Measurements from ENCODE around the gene ASB18. TPM values are rescaled to one million over a fixed set of nuclear protein-coding genes. Genes with fewer than 3 reads are reported as not detected.

ASB18 gene
- total RNA-seq, 1 donor from 2014 or later = not detected

- Mint-ChIP-seq H3K4me1 (ENCODE audit: unreplicated experiment) (peaks cover 36% of the 10 kb centered on the region), H3K9me3 (ENCODE audit: unreplicated experiment) (no peaks in the 10 kb centered on the region), H3K4me3 (ENCODE audit: unreplicated experiment) (no peak overlapping the region), H3K27ac (ENCODE audit: unreplicated experiment) (no peak overlapping the region), H3K36me3 (ENCODE audit: low read depth, unreplicated experiment) (peaks cover 6% of the 10 kb centered on the region), H3K27me3 (ENCODE audit: unreplicated experiment) (peaks cover 43% of the 10 kb centered on the region)
- peak; percentile 53 for DNase-seq (ENCODE audit: low spot score)
- TF ChIP-seq, protein P1, sequence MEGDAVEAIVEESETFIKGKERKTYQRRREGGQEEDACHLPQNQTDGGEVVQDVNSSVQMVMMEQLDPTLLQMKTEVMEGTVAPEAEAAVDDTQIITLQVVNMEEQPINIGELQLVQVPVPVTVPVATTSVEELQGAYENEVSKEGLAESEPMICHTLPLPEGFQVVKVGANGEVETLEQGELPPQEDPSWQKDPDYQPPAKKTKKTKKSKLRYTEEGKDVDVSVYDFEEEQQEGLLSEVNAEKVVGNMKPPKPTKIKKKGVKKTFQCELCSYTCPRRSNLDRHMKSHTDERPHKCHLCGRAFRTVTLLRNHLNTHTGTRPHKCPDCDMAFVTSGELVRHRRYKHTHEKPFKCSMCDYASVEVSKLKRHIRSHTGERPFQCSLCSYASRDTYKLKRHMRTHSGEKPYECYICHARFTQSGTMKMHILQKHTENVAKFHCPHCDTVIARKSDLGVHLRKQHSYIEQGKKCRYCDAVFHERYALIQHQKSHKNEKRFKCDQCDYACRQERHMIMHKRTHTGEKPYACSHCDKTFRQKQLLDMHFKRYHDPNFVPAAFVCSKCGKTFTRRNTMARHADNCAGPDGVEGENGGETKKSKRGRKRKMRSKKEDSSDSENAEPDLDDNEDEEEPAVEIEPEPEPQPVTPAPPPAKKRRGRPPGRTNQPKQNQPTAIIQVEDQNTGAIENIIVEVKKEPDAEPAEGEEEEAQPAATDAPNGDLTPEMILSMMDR (IDR thresholded peaks at IDR 0.05; ENCODE audit: unreplicated experiment) = no peak
Measured at GRCh38 chr2:236167297-236168109, 96.7 kb downstream of the ASB18 start.

GRCh38 chr2:236166796-236167296 is 97.4 kb downstream of the ASB18 start:
- Mint-ChIP-seq H3K27ac (ENCODE audit: unreplicated experiment) (no peak overlapping the region), H3K9me3 (ENCODE audit: unreplicated experiment) (no peaks in the 10 kb centered on the region), H3K4me1 (ENCODE audit: unreplicated experiment) (peaks cover 36% of the 10 kb centered on the region), H3K36me3 (ENCODE audit: low read depth, unreplicated experiment) (peaks cover 7% of the 10 kb centered on the region), H3K4me3 (ENCODE audit: unreplicated experiment) (peak overlapping the region; percentile 88), H3K27me3 (ENCODE audit: unreplicated experiment) (peaks cover 45% of the 10 kb centered on the region)
- DNase-seq (ENCODE audit: low spot score) = no peak
- TF ChIP-seq, protein P1 (IDR thresholded peaks at IDR 0.05; ENCODE audit: unreplicated experiment) = no peak

DNA sequence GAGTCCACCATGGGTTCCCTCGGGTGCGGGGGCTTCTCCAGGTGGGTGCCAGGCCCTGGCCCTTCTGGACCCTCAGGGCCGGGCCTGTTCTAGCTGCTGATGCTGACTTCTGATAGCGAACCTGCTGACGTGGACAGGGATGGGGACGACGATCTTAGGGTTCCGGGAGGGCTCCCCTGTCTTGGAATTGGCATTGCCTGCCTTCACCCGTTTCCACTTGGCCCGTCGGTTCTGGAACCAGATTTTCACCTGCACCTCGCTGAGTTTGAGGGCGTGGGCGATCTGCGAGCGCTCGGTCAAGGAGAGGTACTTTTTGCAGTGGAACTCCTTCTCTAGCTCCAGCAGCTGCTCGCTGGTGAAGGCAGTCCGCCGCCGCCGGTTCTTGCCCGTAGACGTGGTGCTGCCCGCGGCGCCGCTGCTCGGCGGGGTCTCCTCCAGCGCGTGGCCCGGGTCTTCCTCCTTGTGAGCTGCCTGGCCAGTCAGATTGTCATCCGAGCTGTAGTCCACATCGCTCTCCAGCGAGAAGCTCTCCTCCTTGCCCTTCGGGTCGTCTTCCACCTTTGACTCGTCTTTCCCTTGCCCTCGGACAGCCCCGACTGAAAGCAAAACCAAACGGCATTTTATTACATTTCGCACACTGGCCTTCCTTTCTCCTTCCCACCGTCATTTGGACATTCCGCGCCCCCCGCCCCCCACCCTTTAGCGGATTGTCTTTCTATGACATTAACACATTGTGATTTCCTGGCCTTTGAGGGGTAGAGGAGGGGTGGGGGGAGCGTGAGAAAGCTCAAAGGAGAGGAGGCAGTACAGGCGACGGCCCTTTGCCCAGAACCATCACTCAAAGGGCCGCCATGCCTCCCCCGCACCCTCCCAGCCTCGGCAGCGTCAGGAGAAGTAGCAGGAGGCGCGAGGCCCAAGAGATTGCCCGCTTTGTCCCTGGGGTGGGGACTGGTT is 98.1 kb downstream of the ASB18 start:
- Mint-ChIP-seq H3K9me3 (ENCODE audit: unreplicated experiment) (no peaks in the 10 kb centered on the region), H3K4me3 (ENCODE audit: unreplicated experiment) (peak overlapping the region; percentile 88), H3K36me3 (ENCODE audit: low read depth, unreplicated experiment) (peaks cover 7% of the 10 kb centered on the region), H3K4me1 (ENCODE audit: unreplicated experiment) (peaks cover 36% of the 10 kb centered on the region), H3K27me3 (ENCODE audit: unreplicated experiment) (peaks cover 48% of the 10 kb centered on the region), H3K27ac (ENCODE audit: unreplicated experiment) (no peak overlapping the region)
- TF ChIP-seq, protein P1 (IDR thresholded peaks at IDR 0.05; ENCODE audit: unreplicated experiment) = no peak
- no peak for DNase-seq (ENCODE audit: low spot score)

DNA sequence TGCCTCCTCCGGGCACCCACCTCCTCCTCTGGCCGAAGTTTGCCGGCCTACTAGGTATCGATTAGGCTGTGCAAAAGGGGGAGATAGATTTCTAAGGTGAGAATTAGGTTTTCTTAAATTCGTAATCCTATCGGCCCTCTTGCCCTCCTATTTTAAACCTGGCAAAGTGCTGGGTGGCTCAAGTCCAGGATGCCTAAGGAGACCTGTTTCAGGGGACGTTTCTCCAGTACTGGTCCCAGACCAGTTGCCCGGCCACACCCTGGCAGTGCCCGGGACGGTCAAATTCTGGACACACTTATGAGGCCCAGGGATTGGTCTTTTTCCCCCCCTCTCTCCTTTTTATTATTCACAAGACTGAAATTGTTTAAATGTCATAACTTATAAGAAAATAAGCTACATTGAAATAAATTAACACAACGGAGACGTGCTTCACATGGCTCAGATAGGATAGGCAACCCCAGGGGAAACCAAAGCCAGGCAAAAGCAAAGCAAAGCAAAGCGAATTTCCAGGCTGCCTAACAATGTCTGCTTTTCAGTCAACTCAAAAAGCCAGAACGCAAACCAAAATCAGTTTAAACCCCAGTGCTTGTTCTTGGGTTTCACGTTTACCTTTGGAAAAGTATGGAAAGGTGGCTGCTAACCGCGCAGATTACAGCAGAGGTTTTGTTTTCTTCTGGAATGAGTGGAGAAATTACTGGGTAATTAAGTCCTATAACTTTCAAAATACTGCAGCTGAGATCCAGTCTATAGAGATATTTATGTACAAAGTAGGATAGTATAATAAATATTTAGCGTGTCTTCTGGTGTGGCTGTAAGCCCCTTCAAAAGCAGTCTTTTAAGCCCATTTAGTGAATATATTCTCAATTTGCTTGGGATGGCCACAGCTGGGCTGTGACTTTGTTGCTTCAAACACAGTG is 99.0 kb downstream of the ASB18 start:
- DNase-seq (ENCODE audit: low spot score) = no peak
- peaks cover 7% of the 10 kb centered on the region for H3K36me3 Mint-ChIP-seq (ENCODE audit: low read depth, unreplicated experiment)
- peaks cover 31% of the 10 kb centered on the region for H3K4me1 Mint-ChIP-seq (ENCODE audit: unreplicated experiment)
- TF ChIP-seq, protein P1 (IDR thresholded peaks at IDR 0.05; ENCODE audit: unreplicated experiment) = no peak
- peaks cover 50% of the 10 kb centered on the region for H3K27me3 Mint-ChIP-seq (ENCODE audit: unreplicated experiment)
- H3K9me3 Mint-ChIP-seq (ENCODE audit: unreplicated experiment) = no peaks in the 10 kb centered on the region
- peak overlapping the region; percentile 87 for H3K4me3 Mint-ChIP-seq (ENCODE audit: unreplicated experiment)
- H3K27ac Mint-ChIP-seq (ENCODE audit: unreplicated experiment) = no peak overlapping the region

All from endothelial cell (in vitro differentiated cells).